Liver (tissue), 2 donors: ENCODE results near the gene BRF1.

Source experiments
- TF ChIP-seq, protein P1 (sequence below): IDR thresholded peaks from 2 replicates; pipeline ENCODE4 v1.6.1; 2016; ENCODE audit warnings: antibody characterized with exemption
- TF ChIP-seq, protein P2 (sequence below): fragments of 150-350 bp; IDR thresholded peaks from 2 replicates; pipeline ENCODE4 v1.5.1; 2017; ENCODE audit warnings: improper control_type of control experiment, low read depth, low read length; ENCODE audit not compliant: missing input control
- donor health status: healthy.

DNA sequence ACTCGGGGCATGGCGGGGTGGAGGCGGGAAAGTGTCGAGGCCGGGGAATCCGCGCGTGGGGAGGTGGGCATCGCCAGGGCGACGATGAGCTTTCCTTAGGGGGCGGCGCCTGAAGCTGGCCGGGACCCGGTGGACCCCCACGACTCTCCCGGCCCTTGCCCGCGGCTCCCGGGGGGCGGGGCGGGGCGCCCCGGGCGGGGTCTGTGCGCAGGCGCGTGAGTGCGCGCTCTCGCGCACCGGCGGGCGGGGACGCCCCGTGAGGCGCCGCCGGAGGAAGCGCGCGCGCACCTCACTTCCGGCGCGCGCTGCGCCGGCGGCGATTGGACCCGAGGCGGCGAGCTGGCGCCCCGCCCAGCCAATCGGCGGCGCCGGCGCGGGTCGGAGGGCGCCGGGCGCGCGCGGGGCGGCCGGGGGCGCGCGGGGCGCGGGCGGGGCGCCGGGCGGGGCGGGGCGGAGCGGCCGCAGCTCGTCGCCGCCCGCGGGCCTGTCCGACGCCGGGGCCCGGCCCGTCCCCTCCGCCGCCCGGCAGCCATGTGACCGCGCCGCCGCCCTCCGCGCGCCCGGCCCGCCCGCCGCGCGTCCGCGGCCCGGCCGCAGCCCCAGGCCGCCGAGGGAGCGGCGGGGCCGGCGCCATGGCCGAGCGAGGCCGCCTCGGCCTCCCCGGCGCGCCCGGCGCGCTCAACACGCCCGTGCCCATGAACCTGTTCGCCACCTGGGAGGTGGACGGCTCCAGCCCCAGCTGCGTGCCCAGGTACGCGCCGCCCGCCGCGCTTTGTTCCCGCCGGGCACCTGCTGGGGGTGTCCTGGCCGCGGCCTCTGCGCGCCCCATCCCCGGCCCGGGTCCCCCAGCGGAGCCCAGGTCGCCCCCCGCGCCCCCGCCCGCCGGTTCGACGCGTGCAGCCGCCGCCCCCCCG, 13.7 kb upstream of the BRF1 start, which contains the start of gene PACS2:
- TF ChIP-seq, protein P1, sequence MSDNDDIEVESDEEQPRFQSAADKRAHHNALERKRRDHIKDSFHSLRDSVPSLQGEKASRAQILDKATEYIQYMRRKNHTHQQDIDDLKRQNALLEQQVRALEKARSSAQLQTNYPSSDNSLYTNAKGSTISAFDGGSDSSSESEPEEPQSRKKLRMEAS = no peak
- TF ChIP-seq, protein P2, sequence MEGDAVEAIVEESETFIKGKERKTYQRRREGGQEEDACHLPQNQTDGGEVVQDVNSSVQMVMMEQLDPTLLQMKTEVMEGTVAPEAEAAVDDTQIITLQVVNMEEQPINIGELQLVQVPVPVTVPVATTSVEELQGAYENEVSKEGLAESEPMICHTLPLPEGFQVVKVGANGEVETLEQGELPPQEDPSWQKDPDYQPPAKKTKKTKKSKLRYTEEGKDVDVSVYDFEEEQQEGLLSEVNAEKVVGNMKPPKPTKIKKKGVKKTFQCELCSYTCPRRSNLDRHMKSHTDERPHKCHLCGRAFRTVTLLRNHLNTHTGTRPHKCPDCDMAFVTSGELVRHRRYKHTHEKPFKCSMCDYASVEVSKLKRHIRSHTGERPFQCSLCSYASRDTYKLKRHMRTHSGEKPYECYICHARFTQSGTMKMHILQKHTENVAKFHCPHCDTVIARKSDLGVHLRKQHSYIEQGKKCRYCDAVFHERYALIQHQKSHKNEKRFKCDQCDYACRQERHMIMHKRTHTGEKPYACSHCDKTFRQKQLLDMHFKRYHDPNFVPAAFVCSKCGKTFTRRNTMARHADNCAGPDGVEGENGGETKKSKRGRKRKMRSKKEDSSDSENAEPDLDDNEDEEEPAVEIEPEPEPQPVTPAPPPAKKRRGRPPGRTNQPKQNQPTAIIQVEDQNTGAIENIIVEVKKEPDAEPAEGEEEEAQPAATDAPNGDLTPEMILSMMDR = no peak
